Heart right ventricle (tissue), 16 donors: ENCODE data around the gene HSD17B8. TPM values are rescaled to one million over a fixed set of nuclear protein-coding genes. Genes with fewer than 3 reads are reported as not detected.

ENCODE experiments used
- ATAC-seq, 8 donors: fragments of 200-7000 bp; cut with Tn5 transposase; one replicate each; pipeline ENCODE4 v1.9.1; 2020; ENCODE audit warnings: mild to moderate bottlenecking in 8 of 8, moderate library complexity in 8 of 8, moderate number of reproducible peaks in 1 of 8
- DNase-seq, 2 donors: peaks; one replicate each; pipeline ENCODE4 v3.0.0-alpha.2; 2020
- H3K27ac ChIP-seq, 10 donors: fragments of 200-600 bp; sonication (generic) in 2 of 10; one replicate each; pipeline versions ENCODE4 v1.5.0 to v1.8.0; 2020 to 2022; ENCODE audit warnings: mild to moderate bottlenecking in 3 of 10
- H3K27me3 ChIP-seq, 7 donors: fragments of 200-600 bp; one replicate each; pipeline ENCODE4 v1.8.0; 2021 to 2022; ENCODE audit warnings: mild to moderate bottlenecking in 2 of 7
- H3K36me3 ChIP-seq, 9 donors: fragments of 200-600 bp; sonication (generic) in 1 of 9; one replicate each; pipeline versions ENCODE4 v1.5.0 to v1.8.0; 2020 to 2022; ENCODE audit warnings: mild to moderate bottlenecking in 2 of 9
- H3K4me1 ChIP-seq, 9 donors: fragments of 200-600 bp; sonication (generic) in 1 of 9; one replicate each; pipeline versions ENCODE4 v1.5.0 to v1.8.0; 2020 to 2022; ENCODE audit warnings: mild to moderate bottlenecking in 4 of 9
- H3K4me3 ChIP-seq, 10 donors: fragments of 200-600 bp; sonication (generic) in 2 of 10; one replicate each; pipeline versions ENCODE4 v1.5.0 to v1.8.0; 2020 to 2022; ENCODE audit warnings: mild to moderate bottlenecking in 7 of 10, moderate library complexity in 2 of 10
- H3K9me3 ChIP-seq, 11 donors: fragments of 200-600 bp in 10 of 11; sonication (generic) in 2 of 11; one replicate each; pipeline versions ENCODE4 v1.5.0 to v1.8.0; 2013 to 2022; ENCODE audit warnings: mild to moderate bottlenecking in 2 of 11, control low read depth in 1 of 11, moderate library complexity in 1 of 11
- CTCF ChIP-seq, 9 donors: fragments of 200-600 bp; sonication (generic) in 2 of 9; IDR thresholded peaks; one replicate each; pipeline versions ENCODE4 v1.5.0 to v1.8.0; 2021 to 2022; ENCODE audit warnings: antibody characterized with exemption in 9 of 9, mild to moderate bottlenecking in 5 of 9, moderate library complexity in 1 of 9
- WGBS, 2 donors: extraction: QIAGEN DNeasy Blood & Tissue Kit; methylation state at CpG; one replicate each; pipeline ENCODE4 v1.1.7; 2013; ENCODE audit warnings: inconsistent platforms in 1 of 2; 5-methylcytosine and 5-hydroxymethylcytosine counted together
- intact Hi-C, 10 donors: fragments of 100-400 bp; cut with DNase I; formaldehyde crosslinking; loops; one replicate each; pipeline versions ENCODE4 v1.11.1 to v1.14.2; 2022
- polyA plus RNA-seq, 2 donors: library from polyadenylated mRNA; stranded (reverse); fragments of 200-250 nt; gene quantifications; one replicate each; pipeline ENCODE4 v1.2.3, GENCODE V29; 2013
- total RNA-seq, 10 donors: library from RNA; stranded (reverse); fragmentation: NEBNext Ultra II Directional in 3 of 10; extraction: Animal tissue kit (Norgen Biotek cat#: 25700) in 3 of 10; gene quantifications; one replicate each; pipeline versions ENCODE4 v1.2.1 to v1.2.4, GENCODE V29; 2021 to 2023
- donor health status: Arrhythmogenic right ventricular cardiomyopathy.
- donor health status: ischemic (EF 13 %, LVEDD 7.1; RV severe dilation, severe dysfunction).
- donor health status: healthy with polysubstance abuse.
- donor health status: DM: no; HTN: yes; CAD: no.
- donor health status: DM: no; HTN: no; CAD: no.
- donor health status: ischemic (EF 25% LVEDD 6.9; RV normal size, moderate dysfunction).
- donor health status: ischemic (EF 25% LVEDD 5.7; RV mildly dilated, moderate dysfunction).
- donor health status: healthy.
- donor health status: DM: yes; HTN: yes; CAD: no.
- donor health status: Ischemic cardiomyopathy.
- donor health status: ischemic (EF 35%, LVEDD 5.7; RV mildly dilated, moderate dysfunction).
- donor health status: nonischemic (EF 11% LVEDD 7.7; RV severe dilation, severe dysfunction).
- donor health status: DM: yes; HTN: yes; CAD: no.
- donor health status: PGD.
- donor health status: ischemic (EF 29% LVEDD 5.4; RV normal size, mild dysfunction).
- donor health status: nonischemic (EF 23%, LVEDD 6.1; RV moderate dilation, normal function).

HSD17B8 gene
- total and polyA plus RNA-seq, 12 donors: 7.4 to 25.5 (median 21.4) TPM

GRCh38 chr6:33176906-33177305 lies 27.5 kb upstream of the HSD17B8 start:
- WGBS, 2 donors: 89 to 95% methylated on average over 7 of the region's 7 CpGs
- ATAC-seq (no peak), DNase-seq (no peak)
- no peaks in the 10 kb centered on the region for H3K36me3 ChIP-seq
- no peaks in the 10 kb centered on the region for H3K4me1 ChIP-seq
- H3K4me3 ChIP-seq: no peak overlapping the region
- H3K27me3 ChIP-seq: no peaks in the 10 kb centered on the region
- no peak overlapping the region for H3K27ac ChIP-seq
- no peak for TF ChIP-seq CTCF (IDR thresholded peaks at IDR 0.05)
- intact Hi-C loops: no loop called here
- H3K9me3 ChIP-seq: no peaks in the 10 kb centered on the region

- intact Hi-C loops: no loop called here
- Histone ChIP-seq H3K9me3 (peaks cover 0 to under 1% (median 0%) of the 10 kb centered on the region in 11 donors), H3K27me3 (no peaks in the 10 kb centered on the region), H3K4me1 (no peaks in the 10 kb centered on the region), H3K4me3 (no peak overlapping the region), H3K27ac (no peak overlapping the region), H3K36me3 (no peaks in the 10 kb centered on the region)
- DNase-seq: no peak
- ATAC-seq: no peak
- WGBS, 2 donors: 83 to 90% methylated on average over 19 of the region's 19 CpGs
- no peak for TF ChIP-seq CTCF (IDR thresholded peaks at IDR 0.05)
Measured at GRCh38 chr6:33177552-33178446, 26.7 kb upstream of the HSD17B8 start.

GRCh38 chr6:33178755-33179475 lies 25.5 kb upstream of the HSD17B8 start:
- H3K4me1 ChIP-seq: peaks cover 0 to 11% (median 0%) of the 10 kb centered on the region in 9 donors
- ATAC-seq: no peak
- intact Hi-C loops: no loop called here
- peaks cover 0 to 3% (median 0%) of the 10 kb centered on the region in 11 donors for H3K9me3 ChIP-seq
- no peaks in the 10 kb centered on the region for H3K27me3 ChIP-seq
- no peak overlapping the region for H3K27ac ChIP-seq
- H3K36me3 ChIP-seq: no peaks in the 10 kb centered on the region
- DNase-seq: no peak
- no peak for TF ChIP-seq CTCF (IDR thresholded peaks at IDR 0.05)
- H3K4me3 ChIP-seq: no peak overlapping the region
- 87 to 93% methylated on average over 10 of the region's 10 CpGs for WGBS, 2 donors

GRCh38 chr6:33181141-33181540 lies 23.3 kb upstream of the HSD17B8 start:
- intact Hi-C loops: no loop called here
- Histone ChIP-seq H3K4me1 (peaks cover 0 to 11% (median 0%) of the 10 kb centered on the region in 9 donors), H3K4me3 (no peak overlapping the region), H3K9me3 (peaks cover 0 to 3% (median 0%) of the 10 kb centered on the region in 11 donors), H3K27me3 (no peaks in the 10 kb centered on the region), H3K27ac (no peak overlapping the region), H3K36me3 (no peaks in the 10 kb centered on the region)
- WGBS, 2 donors: 86 to 94% methylated on average over 7 of the region's 7 CpGs
- DNase-seq: no peak
- TF ChIP-seq CTCF (IDR thresholded peaks at IDR 0.05): no peak
- no peak for ATAC-seq
